H9 (cell line): ENCODE results near the gene WNT3. TPM values are rescaled to one million over a fixed set of nuclear protein-coding genes. Genes with fewer than 3 reads are reported as not detected.

Source experiments
- DNase-seq: peaks from one replicate; pipeline ENCODE4 v3.0.0-alpha.2; 2017
- H2AFZ ChIP-seq: one replicate; pipeline ENCODE4 v1.6.1; 2013; ENCODE audit warnings: mild to moderate bottlenecking, low read length, control low read depth, moderate library complexity
- H2AK5ac ChIP-seq: 2 replicates; pipeline ENCODE4 v1.6.1; 2013; ENCODE audit warnings: low read length, control low read depth, mixed read lengths; ENCODE audit not compliant: insufficient read length
- H2BK120ac ChIP-seq: one replicate; pipeline ENCODE4 v1.6.1; 2013; ENCODE audit warnings: low read depth, mild to moderate bottlenecking, low read length, control low read depth, inconsistent platforms; ENCODE audit not compliant: poor library complexity, severe bottlenecking
- H2BK12ac ChIP-seq: 2 replicates; pipeline ENCODE4 v1.6.1; 2013; ENCODE audit warnings: low read length, control low read depth, mixed read lengths, low read depth; ENCODE audit not compliant: insufficient read length
- H2BK15ac ChIP-seq: 2 replicates; pipeline ENCODE4 v1.6.1; 2013; ENCODE audit warnings: low read depth, low read length, control low read depth
- H2BK20ac ChIP-seq: one replicate; pipeline ENCODE4 v1.6.1; 2013; ENCODE audit warnings: low read depth, mild to moderate bottlenecking, low read length, control low read depth, inconsistent platforms; ENCODE audit not compliant: poor library complexity, severe bottlenecking
- H2BK5ac ChIP-seq: 2 replicates; pipeline ENCODE4 v1.6.1; 2013; ENCODE audit warnings: low read length, control low read depth, mixed read lengths; ENCODE audit not compliant: insufficient read length
- H3K14ac ChIP-seq: 2 replicates; pipeline ENCODE4 v1.6.1; 2013; ENCODE audit warnings: low read length, control low read depth; ENCODE audit not compliant: insufficient read depth
- H3K18ac ChIP-seq: 2 replicates; pipeline ENCODE4 v1.6.1; 2013; ENCODE audit warnings: low read depth, mild to moderate bottlenecking, mixed read lengths, low read length, control low read depth; ENCODE audit not compliant: insufficient read length
- H3K23ac ChIP-seq: 2 replicates; pipeline ENCODE4 v1.6.1; 2013; ENCODE audit warnings: low read length, control low read depth, mixed read lengths, low read depth; ENCODE audit not compliant: insufficient read length
- H3K23me2 ChIP-seq: 2 replicates; pipeline ENCODE4 v1.6.1; 2013; ENCODE audit warnings: low read depth, mild to moderate bottlenecking, mixed read lengths, low read length, control low read depth; ENCODE audit not compliant: insufficient read length, poor library complexity, severe bottlenecking
- H3K27ac ChIP-seq: 2 replicates; pipeline ENCODE4 v1.5.1; 2013; ENCODE audit warnings: low read length, control low read depth, mixed read lengths, low read depth; ENCODE audit not compliant: insufficient read length
- H3K27me3 ChIP-seq: 2 replicates; pipeline ENCODE4 v1.6.1; 2013; ENCODE audit warnings: low read length, control low read depth, inconsistent platforms; ENCODE audit not compliant: insufficient read depth
- H3K4ac ChIP-seq: 2 replicates; pipeline ENCODE4 v1.6.1; 2013; ENCODE audit warnings: low read depth, mild to moderate bottlenecking, control low read depth, inconsistent platforms, low read length, moderate library complexity
- H3K4me1 ChIP-seq: 2 replicates; pipeline ENCODE4 v1.6.1; 2013; ENCODE audit warnings: low read length, control low read depth, inconsistent platforms; ENCODE audit not compliant: insufficient read depth
- H3K4me2 ChIP-seq: 2 replicates; pipeline ENCODE4 v1.6.1; 2013; ENCODE audit warnings: low read length, control low read depth, mixed read lengths; ENCODE audit not compliant: insufficient read length, insufficient read depth
- H3K56ac ChIP-seq: 2 replicates; pipeline ENCODE4 v1.6.1; 2013; ENCODE audit warnings: low read depth, mild to moderate bottlenecking, mixed read lengths, low read length, control low read depth; ENCODE audit not compliant: insufficient read length
- H3K79me1 ChIP-seq: 2 replicates; pipeline ENCODE4 v1.6.1; 2013; ENCODE audit warnings: low read depth, mild to moderate bottlenecking, moderate library complexity, low read length, control low read depth, inconsistent platforms; ENCODE audit not compliant: insufficient read depth, poor library complexity, severe bottlenecking
- H3K79me2 ChIP-seq: 2 replicates; pipeline ENCODE4 v1.6.1; 2013; ENCODE audit warnings: low read length, control low read depth, inconsistent platforms; ENCODE audit not compliant: insufficient read depth
- H3K9ac ChIP-seq: 2 replicates; pipeline ENCODE4 v1.6.1; 2013; ENCODE audit warnings: low read length, control low read depth, mixed read lengths; ENCODE audit not compliant: insufficient read length; ENCODE audit errors: extremely low read depth
- H3K9me3 ChIP-seq: one replicate; pipeline ENCODE4 v1.6.1; 2013; ENCODE audit warnings: low read depth, low read length, inconsistent platforms; ENCODE audit not compliant: control insufficient read depth
- H3T11ph ChIP-seq: one replicate; pipeline ENCODE4 v1.6.1; 2013; ENCODE audit warnings: mild to moderate bottlenecking, low read length, control low read depth, inconsistent platforms
- H4K20me1 ChIP-seq: one replicate; pipeline ENCODE4 v1.6.1; 2013; ENCODE audit not compliant: control insufficient read depth, insufficient read length, insufficient read depth
- H4K5ac ChIP-seq: 2 replicates; pipeline ENCODE4 v1.6.1; 2013; ENCODE audit warnings: low read depth, mild to moderate bottlenecking, mixed read lengths, low read length, control low read depth; ENCODE audit not compliant: insufficient read length
- H4K8ac ChIP-seq: replicated peaks from 2 replicates; pipeline ENCODE4 v1.6.1; 2013; ENCODE audit warnings: low read length, control low read depth, mixed read lengths, low read depth; ENCODE audit not compliant: insufficient read length
- H4K91ac ChIP-seq: 2 replicates; pipeline ENCODE4 v1.6.1; 2013; ENCODE audit warnings: low read depth, mild to moderate bottlenecking, moderate library complexity, mixed read lengths, low read length, control low read depth; ENCODE audit not compliant: insufficient read length
- H3K27ac Mint-ChIP-seq, 3 experiments: 2 replicates in 2 of 3; 3 replicates in 1 of 3; pipeline ENCODE4 v1.8.0; 2020 to 2021; ENCODE audit warnings: mixed read lengths in 3 of 3, mild to moderate bottlenecking in 1 of 3, moderate library complexity in 1 of 3
- H3K27me3 Mint-ChIP-seq: 2 replicates; pipeline ENCODE4 v1.8.0; 2021; ENCODE audit warnings: low read depth, mild to moderate bottlenecking, moderate library complexity, mixed read lengths
- H3K36me3 Mint-ChIP-seq, 3 experiments: 2 replicates in 2 of 3; 3 replicates in 1 of 3; pipeline ENCODE4 v1.8.0; 2020 to 2021; ENCODE audit warnings: low read depth in 3 of 3, mixed read lengths in 3 of 3; ENCODE audit not compliant: insufficient read depth in 1 of 3
- H3K4me1 Mint-ChIP-seq, 2 experiments: 2 replicates each; pipeline ENCODE4 v1.8.0; 2020; ENCODE audit warnings: mixed read lengths in 2 of 2
- H3K4me3 Mint-ChIP-seq, 2 experiments: 2 replicates in 1 of 2; 3 replicates in 1 of 2; pipeline ENCODE4 v1.8.0; 2020 to 2021; ENCODE audit warnings: mild to moderate bottlenecking in 2 of 2, mixed read lengths in 2 of 2, moderate library complexity in 1 of 2
- H3K9me3 Mint-ChIP-seq, 2 experiments: 2 replicates in 1 of 2; 3 replicates in 1 of 2; pipeline ENCODE4 v1.8.0; 2020; ENCODE audit warnings: mild to moderate bottlenecking in 2 of 2, mixed read lengths in 2 of 2, moderate library complexity in 1 of 2
- WGBS: extraction: QIAGEN DNeasy Blood & Tissue Kit; methylation state at CpG from one replicate; pipeline ENCODE4 v1.1.7; 2013; ENCODE audit warnings: missing lambda C conversion rate, low lambda C conversion rate, mixed read lengths; ENCODE audit not compliant: insufficient read length; ENCODE audit errors: extremely low coverage; 5-methylcytosine and 5-hydroxymethylcytosine counted together
- total RNA-seq: library from RNA; stranded (reverse); gene quantifications from 2 replicates; pipeline ENCODE4 v1.2.1, GENCODE V29; 2021
- TF ChIP-seq, protein P1 (sequence below): fragments of 200-600 bp; sonication (generic); conservative IDR thresholded peaks from 3 replicates; pipeline ENCODE4 v1.8.0; 2021; ENCODE audit warnings: antibody characterized with exemption, mild to moderate bottlenecking

The WNT3 gene
- total RNA-seq, 1 experiment from 2014 or later, result 22.4 TPM

DNA sequence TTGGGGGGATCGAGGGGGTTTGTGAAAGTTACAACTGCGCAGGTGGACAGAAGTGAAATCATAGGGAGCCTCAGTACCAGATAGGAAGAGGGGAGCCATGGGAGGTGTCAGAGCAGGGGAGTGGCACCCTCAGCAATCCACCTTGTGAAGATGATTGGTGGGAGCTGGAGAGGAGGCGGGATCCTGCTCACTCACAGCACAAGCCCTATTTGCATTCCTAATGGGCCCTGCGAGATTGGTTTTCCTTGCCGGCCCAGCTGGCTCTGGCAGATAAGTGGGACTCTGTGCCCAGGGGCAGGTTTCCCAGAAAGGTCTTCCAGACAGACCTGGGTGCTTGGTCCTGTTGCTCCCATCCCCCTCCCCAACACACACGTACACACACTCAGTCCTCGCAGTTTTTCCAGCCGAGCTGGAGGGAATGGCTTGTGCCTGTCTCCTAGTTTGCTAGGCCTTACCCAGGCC, 9.4 kb downstream of the WNT3 start:
- WGBS, result no CpG with 5 or more reads among the region's 8 CpGs
- no peak overlapping the region for H3K27ac ChIP-seq
- peaks cover 0 to 5% of the 10 kb centered on the region in 2 experiments; a peak in 4 of 5 replicates for H3K9me3 Mint-ChIP-seq

More for the DNA sequence above, 9.4 kb downstream of the WNT3 start:
- Histone ChIP-seq H2BK20ac (no peak overlapping the region), H3K79me1 (no peaks in the 10 kb centered on the region), H3K4me1 (no peaks in the 10 kb centered on the region), H2AFZ (no peak overlapping the region), H4K91ac (no peak overlapping the region), H3K14ac (no peak overlapping the region), H3K27me3 (no peaks in the 10 kb centered on the region), H3K23ac (no peak overlapping the region), H2BK120ac (no peak overlapping the region), H3K4me2 (no peak overlapping the region), H2BK12ac (no peak overlapping the region), H3K23me2 (no peaks in the 10 kb centered on the region), H3T11ph (no peak overlapping the region), H3K9ac (no peak overlapping the region), H4K8ac (no peak overlapping the region), H3K79me2 (no peaks in the 10 kb centered on the region), H3K9me3 (no peaks in the 10 kb centered on the region), H3K18ac (no peak overlapping the region), H2BK15ac (no peak overlapping the region), H3K4ac (no peak overlapping the region), H2AK5ac (no peak overlapping the region), H4K20me1 (no peaks in the 10 kb centered on the region), H2BK5ac (no peak overlapping the region), H3K56ac (no peak overlapping the region), H4K5ac (no peak overlapping the region)
- peaks cover 0 to 23% (median 0%) of the 10 kb centered on the region in 3 experiments; a peak in 2 of 7 replicates for H3K36me3 Mint-ChIP-seq
- TF ChIP-seq, protein P1, sequence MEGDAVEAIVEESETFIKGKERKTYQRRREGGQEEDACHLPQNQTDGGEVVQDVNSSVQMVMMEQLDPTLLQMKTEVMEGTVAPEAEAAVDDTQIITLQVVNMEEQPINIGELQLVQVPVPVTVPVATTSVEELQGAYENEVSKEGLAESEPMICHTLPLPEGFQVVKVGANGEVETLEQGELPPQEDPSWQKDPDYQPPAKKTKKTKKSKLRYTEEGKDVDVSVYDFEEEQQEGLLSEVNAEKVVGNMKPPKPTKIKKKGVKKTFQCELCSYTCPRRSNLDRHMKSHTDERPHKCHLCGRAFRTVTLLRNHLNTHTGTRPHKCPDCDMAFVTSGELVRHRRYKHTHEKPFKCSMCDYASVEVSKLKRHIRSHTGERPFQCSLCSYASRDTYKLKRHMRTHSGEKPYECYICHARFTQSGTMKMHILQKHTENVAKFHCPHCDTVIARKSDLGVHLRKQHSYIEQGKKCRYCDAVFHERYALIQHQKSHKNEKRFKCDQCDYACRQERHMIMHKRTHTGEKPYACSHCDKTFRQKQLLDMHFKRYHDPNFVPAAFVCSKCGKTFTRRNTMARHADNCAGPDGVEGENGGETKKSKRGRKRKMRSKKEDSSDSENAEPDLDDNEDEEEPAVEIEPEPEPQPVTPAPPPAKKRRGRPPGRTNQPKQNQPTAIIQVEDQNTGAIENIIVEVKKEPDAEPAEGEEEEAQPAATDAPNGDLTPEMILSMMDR, result no peak
- no peak overlapping the region for H3K4me3 Mint-ChIP-seq
- DNase-seq, result peak; percentile 90
- peaks cover 28 to 39% of the 10 kb centered on the region in 2 experiments for H3K4me1 Mint-ChIP-seq
- H3K27me3 Mint-ChIP-seq, result peaks cover 6% of the 10 kb centered on the region
- no peak overlapping the region for H3K27ac Mint-ChIP-seq
